ENCODE data around the gene TSNAXIP1.
A peak's percentile ranks its signal among the peaks of the same experiment; 100 is the strongest.
"Not testable (repeated sequence)": the region's sequence is repeated elsewhere in the genome, so short reads cannot be mapped to it uniquely, and the experiment has no call there.

TSNAXIP1 gene

DNA sequence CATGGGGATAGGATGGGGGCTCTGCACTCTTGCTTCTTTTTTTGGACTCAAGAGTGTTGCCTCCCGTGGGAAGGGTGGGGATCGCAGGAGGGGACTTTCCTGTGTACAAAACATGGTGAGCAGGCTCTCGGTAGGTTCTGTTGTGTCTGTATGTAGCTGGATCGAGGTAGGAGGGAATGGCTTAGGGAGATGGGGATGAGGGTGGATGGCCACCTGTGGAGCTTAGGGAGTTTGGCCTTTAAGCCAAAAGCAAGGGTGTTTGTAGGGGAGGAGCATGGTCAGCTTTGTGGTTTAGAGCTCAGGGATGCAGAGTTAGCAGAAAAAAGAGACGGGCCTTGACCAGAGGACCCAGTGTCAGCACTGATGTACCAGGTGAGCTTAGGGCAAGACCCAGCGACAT is 55.2 kb downstream of the TSNAXIP1 start:
- DNase-seq (ENCODE audit: low spot score), result no peak

DNA sequence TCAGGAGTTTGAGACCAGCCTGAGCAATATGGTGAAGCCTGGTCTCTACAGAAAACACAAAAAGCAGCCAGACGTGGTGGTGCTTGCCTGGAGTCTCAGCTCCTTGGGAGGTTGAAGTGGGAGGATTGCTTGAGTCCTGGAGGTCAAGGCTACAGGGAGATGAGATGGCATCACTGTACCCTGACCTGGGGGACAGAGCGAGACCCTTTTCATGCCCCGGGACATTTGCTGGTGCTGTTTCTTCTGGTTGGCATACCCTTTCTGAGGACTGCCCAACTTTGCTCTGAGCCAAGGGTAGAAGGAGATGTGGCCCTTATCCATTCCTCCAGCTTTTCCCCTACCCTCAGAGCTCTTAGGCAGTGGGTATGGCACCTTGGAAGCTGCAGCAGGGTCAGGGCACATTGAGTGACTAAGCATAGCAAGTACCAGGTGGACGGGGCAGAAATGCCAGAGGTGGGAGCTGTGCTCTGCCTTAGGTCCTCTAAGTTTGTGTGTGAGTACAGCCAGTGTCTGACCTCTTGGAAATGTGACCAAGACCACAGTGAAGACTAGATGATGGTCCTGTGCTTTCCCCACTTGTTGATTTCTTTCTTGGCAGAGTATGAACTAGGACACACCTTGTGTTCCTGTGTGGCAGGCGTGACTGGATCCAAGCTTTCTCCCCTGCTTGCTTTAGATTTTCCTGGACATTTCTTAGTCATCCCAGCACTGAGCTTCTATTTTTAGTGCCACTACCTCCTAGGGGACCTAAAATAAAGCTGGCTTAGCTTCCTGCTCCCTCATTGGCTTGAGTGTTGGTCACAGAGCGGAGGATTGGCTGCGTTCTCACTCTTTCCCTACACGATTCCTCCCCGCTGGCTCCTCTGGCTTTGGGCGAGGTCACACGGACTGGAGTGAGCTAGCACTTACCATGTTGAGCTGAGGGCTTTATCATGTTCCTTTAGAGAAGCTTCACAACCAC is 56.2 kb downstream of the TSNAXIP1 start:
- no peak for DNase-seq (ENCODE audit: low spot score)

GRCh38 chr16:67864044-67864443 is 57.4 kb downstream of the TSNAXIP1 start:
- DNase-seq (ENCODE audit: low spot score), result not testable (repeated sequence)

DNA sequence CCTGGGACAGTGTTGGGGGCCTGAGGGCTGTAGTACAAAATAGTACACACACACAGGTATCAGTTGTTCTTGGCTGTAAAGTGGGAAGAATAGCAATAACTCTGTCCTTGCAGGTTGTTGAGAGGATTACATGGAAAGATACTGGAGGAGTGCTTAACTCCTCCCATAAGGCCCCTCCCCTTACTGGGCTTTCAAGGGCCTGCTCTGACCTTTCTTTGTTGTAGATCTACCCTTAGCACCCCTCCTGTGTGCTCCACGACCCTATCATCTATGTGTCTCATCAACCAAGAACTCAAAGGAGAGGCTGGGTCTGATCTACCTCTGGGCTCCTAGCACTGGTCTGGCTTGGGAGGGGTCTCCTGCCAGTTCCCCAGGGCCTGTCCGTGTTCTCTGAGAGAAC is 57.9 kb downstream of the TSNAXIP1 start:
- DNase-seq (ENCODE audit: low spot score), result no peak

- peak; percentile 64 for DNase-seq (ENCODE audit: low spot score)
Measured at GRCh38 chr16:67865318-67865717, 58.6 kb downstream of the TSNAXIP1 start.

DNA sequence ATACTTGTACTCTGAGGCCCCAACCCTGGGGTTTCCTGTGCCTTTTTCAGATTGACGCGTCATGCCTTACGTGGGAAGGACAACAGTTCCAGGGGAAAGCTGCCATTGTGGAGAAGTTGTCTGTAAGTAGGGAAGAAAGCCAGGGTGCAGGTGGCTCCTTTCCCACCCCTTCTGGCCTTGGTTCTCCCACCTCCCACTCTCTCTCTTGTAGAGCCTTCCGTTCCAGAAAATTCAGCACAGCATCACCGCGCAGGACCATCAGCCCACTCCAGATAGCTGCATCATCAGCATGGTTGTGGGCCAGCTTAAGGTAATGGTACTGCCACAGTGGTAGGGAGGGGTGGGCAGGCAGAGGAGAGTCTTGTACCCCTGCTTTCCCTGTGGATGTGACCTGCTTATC is 61.6 kb downstream of the TSNAXIP1 start:
- no peak for DNase-seq (ENCODE audit: low spot score)

DNA sequence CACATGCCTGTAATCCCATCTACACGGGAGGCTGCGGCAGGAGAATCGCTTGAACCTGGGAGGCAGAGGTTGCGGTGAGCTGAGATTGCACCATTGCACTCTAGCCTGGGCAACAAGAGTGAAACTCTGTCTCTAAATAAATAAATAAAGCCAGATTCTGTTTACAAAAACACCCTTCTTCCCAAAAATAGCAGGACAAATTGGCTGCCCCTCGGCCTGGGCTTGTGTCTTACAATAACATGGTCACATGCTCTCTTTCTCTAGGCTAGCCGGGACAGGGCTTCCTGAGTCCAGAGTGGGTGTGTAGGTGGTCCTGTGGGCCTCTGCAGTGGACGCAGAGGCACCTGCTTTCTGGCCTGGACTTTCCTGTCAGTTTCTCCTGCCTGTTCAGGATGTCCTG is 63.0 kb downstream of the TSNAXIP1 start:
- DNase-seq (ENCODE audit: low spot score), result no peak

- DNase-seq (ENCODE audit: low spot score), result no peak
Measured at GRCh38 chr16:67871256-67871655, 64.6 kb downstream of the TSNAXIP1 start.

DNA sequence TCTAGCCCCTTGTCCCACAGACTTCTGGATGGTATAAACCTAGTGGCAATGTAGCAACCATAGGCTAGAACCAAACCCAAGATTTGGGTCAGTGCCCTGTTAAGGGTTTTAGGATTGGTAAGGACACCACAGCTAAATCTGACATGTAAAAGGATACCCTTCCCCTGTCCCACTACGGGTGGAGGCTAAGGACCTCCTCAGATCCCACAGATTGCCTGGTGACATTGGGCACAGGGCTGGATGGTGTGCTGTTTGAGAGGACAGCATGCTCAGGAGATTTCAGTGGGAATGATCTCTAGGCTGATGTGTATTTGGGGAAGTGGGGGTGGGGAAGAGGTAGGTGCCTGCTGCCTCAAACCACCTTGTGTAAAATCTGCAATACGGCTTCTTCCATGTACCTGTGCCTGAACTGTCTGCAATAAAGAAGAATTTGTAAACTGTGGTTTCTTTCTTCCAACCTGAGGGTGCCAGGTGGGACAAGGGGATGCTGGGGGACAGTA is 65.5 kb downstream of the TSNAXIP1 start:
- no peak for DNase-seq (ENCODE audit: low spot score)

GRCh38 chr16:67872631-67873434 is 66.1 kb downstream of the TSNAXIP1 start, which contains the start of gene EDC4:
Gene EDC4, plus strand, starts transcription at chr16:67873052. Its CDS starts 210 bp downstream, at chr16:67873262.
- DNase-seq (ENCODE audit: low spot score), result peak; percentile 69

DNA sequence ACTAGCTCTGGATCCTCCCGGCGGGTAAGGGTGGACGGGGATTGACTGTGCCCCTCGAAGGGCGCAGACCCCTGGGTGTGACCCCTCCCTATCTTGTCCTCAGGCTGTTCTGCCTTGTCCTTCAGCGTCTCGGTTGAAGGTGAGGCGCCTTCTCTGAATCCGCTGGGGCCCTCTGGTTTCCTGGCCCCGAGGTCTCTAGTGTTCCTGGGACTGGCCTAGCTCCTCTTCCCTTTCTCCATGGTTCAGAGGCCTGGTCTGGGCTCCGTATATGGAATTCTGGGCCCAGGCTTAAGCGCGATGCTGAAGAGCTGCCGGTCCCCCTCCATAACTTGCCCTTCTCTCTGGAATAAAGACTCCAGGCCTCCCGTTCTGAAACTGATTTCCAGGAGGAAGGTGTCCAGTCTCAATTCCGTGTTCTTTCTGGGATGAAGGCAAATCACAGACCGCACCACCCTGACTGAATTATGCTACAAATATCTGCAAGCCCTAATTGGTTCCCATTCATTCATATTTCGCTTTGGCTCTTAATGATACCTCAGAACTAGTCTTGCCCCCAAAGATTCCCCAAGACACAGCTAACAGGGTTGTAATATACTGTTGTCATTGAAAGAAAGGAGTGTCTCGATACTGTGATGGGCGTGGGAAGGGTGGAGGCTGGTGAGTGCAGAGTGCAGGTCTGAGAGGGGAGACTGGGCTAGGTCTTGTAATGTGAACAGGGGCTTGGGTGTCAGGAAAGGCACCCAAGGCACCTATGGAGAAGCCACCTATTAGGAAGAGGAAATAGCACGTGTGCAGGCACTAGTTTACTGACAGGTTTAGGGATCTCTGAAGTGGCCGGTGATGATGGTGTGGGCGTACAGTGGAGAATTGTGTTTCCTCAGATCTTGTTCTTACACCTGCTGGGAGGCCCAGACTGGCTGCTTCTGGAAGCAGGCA is 67.0 kb downstream of the TSNAXIP1 start:
- no peak for DNase-seq (ENCODE audit: low spot score)

DNA sequence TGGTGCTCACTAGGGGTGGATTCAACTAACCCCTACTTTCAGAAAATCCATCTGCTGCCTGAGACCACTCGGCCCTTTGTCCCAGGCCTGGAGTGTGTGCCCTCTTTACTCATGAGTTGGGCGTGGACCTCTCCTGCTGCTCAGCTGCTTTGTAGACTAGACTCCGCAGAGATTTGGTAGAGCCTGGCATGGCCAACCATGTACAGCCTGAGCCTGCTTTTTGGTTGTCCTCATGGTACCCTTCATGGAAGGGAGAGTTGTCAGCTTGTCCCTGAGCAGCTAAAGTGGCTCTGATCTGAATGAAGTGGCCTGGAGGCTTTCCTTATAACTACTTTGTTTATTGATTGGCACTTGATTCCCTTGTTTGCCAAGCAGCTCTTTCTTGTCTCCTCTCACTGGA is 67.7 kb downstream of the TSNAXIP1 start:
- no peak for DNase-seq (ENCODE audit: low spot score)

DNA sequence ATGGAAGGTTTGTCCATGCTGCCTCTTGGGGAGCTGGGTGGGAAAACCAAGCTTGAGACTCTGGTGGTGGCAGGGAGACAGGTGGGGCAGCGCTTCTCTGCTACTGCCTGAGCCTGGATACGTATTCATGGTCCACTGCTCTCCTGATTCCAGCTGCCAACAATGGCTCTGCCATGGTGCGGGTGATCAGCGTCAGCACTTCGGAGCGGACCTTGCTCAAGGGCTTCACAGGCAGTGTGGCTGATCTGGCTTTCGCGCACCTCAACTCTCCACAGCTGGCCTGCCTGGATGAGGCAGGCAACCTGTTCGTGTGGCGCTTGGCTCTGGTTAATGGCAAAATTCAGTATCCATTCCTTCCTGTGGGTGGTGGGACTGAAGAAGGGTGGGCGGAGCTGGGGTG is 70.4 kb downstream of the TSNAXIP1 start:
- DNase-seq (ENCODE audit: low spot score), result no peak
